ENCODE results near the gene PCDH9.

PCDH9 gene

DNA sequence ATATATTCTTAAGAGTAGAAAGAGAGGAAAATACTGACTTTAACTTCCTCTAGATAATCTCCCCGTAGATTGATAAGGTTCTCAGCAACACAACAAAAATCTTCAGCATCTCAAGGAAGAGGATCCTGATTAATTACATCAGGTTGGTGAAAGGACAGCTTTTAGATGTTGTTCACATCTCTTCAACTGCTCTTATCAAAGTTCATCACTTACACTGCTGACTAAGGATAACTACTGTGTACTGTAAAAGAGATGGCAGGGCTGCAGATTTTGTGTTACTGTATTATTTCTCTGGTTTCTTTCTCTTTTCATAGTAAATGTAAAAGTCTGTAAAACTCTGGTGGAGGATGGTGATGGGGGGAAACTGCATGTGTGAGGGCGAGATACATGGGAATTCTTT lies 133.7 kb downstream of the PCDH9 start:
- H3K4me3 ChIP-seq (ENCODE audit: low read depth, low read length): no peak overlapping the region
- DNase-seq (ENCODE audit: low read depth, low spot score): no peak
- ChIA-PET CTCF (no interaction called here), POLR2A (no interaction called here)
- TF ChIP-seq, protein P1, sequence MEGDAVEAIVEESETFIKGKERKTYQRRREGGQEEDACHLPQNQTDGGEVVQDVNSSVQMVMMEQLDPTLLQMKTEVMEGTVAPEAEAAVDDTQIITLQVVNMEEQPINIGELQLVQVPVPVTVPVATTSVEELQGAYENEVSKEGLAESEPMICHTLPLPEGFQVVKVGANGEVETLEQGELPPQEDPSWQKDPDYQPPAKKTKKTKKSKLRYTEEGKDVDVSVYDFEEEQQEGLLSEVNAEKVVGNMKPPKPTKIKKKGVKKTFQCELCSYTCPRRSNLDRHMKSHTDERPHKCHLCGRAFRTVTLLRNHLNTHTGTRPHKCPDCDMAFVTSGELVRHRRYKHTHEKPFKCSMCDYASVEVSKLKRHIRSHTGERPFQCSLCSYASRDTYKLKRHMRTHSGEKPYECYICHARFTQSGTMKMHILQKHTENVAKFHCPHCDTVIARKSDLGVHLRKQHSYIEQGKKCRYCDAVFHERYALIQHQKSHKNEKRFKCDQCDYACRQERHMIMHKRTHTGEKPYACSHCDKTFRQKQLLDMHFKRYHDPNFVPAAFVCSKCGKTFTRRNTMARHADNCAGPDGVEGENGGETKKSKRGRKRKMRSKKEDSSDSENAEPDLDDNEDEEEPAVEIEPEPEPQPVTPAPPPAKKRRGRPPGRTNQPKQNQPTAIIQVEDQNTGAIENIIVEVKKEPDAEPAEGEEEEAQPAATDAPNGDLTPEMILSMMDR (IDR thresholded peaks at IDR 0.05; ENCODE audit: insufficient read depth, low read length, missing control alignments): no peak

DNA sequence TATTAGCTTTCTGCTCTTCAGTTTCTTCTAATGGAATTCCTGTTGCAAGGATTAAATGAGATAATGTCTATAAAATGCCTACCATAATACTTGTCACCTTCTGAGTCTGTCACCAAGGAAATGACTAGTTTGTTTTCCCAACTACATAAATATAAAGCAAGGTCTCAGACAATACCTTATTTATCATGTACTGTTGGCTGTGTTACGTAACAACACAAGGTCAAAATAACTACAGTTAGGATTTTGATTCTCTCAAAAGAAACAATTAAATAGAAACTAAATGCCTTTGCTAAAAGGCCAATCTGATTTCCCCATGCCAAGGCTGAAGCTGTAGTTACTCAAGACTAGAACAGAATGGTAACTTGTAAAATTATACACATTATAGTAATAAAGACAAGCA lies 134.5 kb downstream of the PCDH9 start:
- no peak overlapping the region for H3K4me3 ChIP-seq (ENCODE audit: low read depth, low read length)
- TF ChIP-seq, protein P1 (IDR thresholded peaks at IDR 0.05; ENCODE audit: insufficient read depth, low read length, missing control alignments): no peak
- ChIA-PET POLR2A (no interaction called here), CTCF (no interaction called here)
- no peak for DNase-seq (ENCODE audit: low read depth, low spot score)

- no peak for DNase-seq (ENCODE audit: low read depth, low spot score)
- no peak overlapping the region for H3K4me3 ChIP-seq (ENCODE audit: low read depth, low read length)
- CTCF ChIA-PET: no interaction called here
- TF ChIP-seq, protein P1 (IDR thresholded peaks at IDR 0.05; ENCODE audit: insufficient read depth, low read length, missing control alignments): no peak
- POLR2A ChIA-PET: no interaction called here
These were observed 135.2 kb downstream of the PCDH9 start for GRCh38 chr13:67094952-67095351.

DNA sequence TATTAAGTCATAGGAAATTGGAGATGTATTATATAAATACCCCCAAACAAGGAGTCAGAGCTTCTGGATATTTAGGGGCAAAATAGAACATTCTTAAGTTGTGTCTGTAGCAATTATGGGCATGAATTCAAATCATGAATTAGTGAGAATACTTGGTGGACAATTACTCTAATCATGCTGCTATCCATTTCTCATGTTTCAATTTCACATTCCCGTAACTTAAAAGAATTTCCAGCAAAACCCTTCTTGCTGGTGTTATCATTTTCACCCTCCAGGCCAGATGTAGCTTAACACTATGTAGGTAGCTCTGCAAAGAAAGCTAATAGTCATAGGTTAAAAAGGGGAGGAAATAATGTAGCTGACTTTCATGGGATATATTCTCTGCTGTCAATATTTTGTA lies 136.1 kb downstream of the PCDH9 start:
- POLR2A ChIA-PET: no interaction called here
- no peak for DNase-seq (ENCODE audit: low read depth, low spot score)
- CTCF ChIA-PET: no interaction called here
- TF ChIP-seq, protein P1 (IDR thresholded peaks at IDR 0.05; ENCODE audit: insufficient read depth, low read length, missing control alignments): no peak
- H3K4me3 ChIP-seq (ENCODE audit: low read depth, low read length): no peak overlapping the region

GRCh38 chr13:67091603-67092002 lies 138.5 kb downstream of the PCDH9 start:
- TF ChIP-seq, protein P1 (IDR thresholded peaks at IDR 0.05; ENCODE audit: insufficient read depth, low read length, missing control alignments): no peak
- no peak for DNase-seq (ENCODE audit: low read depth, low spot score)
- CTCF ChIA-PET: no interaction called here
- POLR2A ChIA-PET: no interaction called here
- H3K4me3 ChIP-seq (ENCODE audit: low read depth, low read length): no peak overlapping the region

GRCh38 chr13:67090856-67091255 lies 139.3 kb downstream of the PCDH9 start:
- no peak overlapping the region for H3K4me3 ChIP-seq (ENCODE audit: low read depth, low read length)
- POLR2A ChIA-PET: no interaction called here
- TF ChIP-seq, protein P1 (IDR thresholded peaks at IDR 0.05; ENCODE audit: insufficient read depth, low read length, missing control alignments): no peak
- CTCF ChIA-PET: no interaction called here
- no peak for DNase-seq (ENCODE audit: low read depth, low spot score)
